Measurements from ENCODE around the gene SH3BGR. TPM values are rescaled to one million over a fixed set of nuclear protein-coding genes. Genes with fewer than 3 reads are reported as not detected.

The SH3BGR gene
- 0.94 and 5.2 TPM in 2 replicates for total RNA-seq (ENCODE audit: low replicate concordance)

GRCh38 chr21:39451332-39452206, at the start of gene SH3BGR:
SH3BGR (plus strand) TSS chr21:39451970; CDS start chr21:39452097, 127 bp downstream.

GRCh38 chr21:39445321-39446269, 6.2 kb upstream of the SH3BGR start, which contains the start of gene LCA5L:
LCA5L (minus strand) TSS chr21:39445778; CDS start chr21:39428493, 17,285 bp downstream.

Other genes starting within 250 kb of the SH3BGR start
- gene BRWD1, start 138.3 kb upstream of the SH3BGR start, total RNA-seq (ENCODE audit: low replicate concordance): 42.2 and 48.9 TPM in 2 replicates
- 49.3 and 294 TPM in 2 replicates for gene HMGN1, start 102.9 kb upstream of the SH3BGR start, total RNA-seq (ENCODE audit: low replicate concordance)
- 0.35 and 0.75 TPM in 2 replicates for gene LCA5L, start 6.2 kb upstream of the SH3BGR start, total RNA-seq (ENCODE audit: low replicate concordance)
- not detected in 2 replicates for gene B3GALT5, start 161.0 kb downstream of the SH3BGR start, total RNA-seq (ENCODE audit: low replicate concordance)

Measured in smooth muscle cell of the coronary artery (primary cell).